ENCODE data around the gene HK3. TPM values are rescaled to one million over a fixed set of nuclear protein-coding genes. Genes with fewer than 3 reads are reported as not detected.

The HK3 gene
- polyA plus RNA-seq, 2 of the 4 experiments (the other 2 are of a cell fraction): 0.04 to 0.12 TPM

DNA sequence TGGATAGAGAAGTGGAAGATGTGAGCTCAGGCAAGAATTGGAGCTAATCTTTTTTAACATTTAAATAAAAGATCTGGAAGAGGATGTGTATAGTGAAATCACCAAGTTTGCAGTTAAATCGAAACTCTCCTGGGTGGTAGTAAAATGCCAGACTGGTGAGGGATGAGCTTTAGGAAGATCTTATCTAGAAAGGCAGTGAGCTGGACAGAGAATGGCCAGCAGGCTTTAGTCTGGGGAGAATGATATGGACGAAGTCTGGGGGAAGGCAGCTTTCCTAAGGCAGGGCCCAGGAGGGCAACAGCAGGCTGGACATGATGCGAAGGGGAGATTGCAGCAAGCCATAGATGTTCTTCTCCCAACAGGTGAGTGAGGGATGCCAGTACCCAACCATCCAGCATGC is 63.2 kb downstream of the HK3 start (continued):
- TF ChIP-seq, protein P1, sequence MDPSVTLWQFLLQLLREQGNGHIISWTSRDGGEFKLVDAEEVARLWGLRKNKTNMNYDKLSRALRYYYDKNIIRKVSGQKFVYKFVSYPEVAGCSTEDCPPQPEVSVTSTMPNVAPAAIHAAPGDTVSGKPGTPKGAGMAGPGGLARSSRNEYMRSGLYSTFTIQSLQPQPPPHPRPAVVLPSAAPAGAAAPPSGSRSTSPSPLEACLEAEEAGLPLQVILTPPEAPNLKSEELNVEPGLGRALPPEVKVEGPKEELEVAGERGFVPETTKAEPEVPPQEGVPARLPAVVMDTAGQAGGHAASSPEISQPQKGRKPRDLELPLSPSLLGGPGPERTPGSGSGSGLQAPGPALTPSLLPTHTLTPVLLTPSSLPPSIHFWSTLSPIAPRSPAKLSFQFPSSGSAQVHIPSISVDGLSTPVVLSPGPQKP (IDR thresholded peaks at IDR 0.05; ENCODE audit: low read depth, low read length): no peak
- TF ChIP-seq TP53 (CRISPR knock-in tag; IDR thresholded peaks at IDR 0.05) (no peak), HMGXB4 (CRISPR knock-in tag; IDR thresholded peaks at IDR 0.05; ENCODE audit: borderline replicate concordance) (no peak), USF2 (IDR thresholded peaks at IDR 0.05) (no peak)

DNA sequence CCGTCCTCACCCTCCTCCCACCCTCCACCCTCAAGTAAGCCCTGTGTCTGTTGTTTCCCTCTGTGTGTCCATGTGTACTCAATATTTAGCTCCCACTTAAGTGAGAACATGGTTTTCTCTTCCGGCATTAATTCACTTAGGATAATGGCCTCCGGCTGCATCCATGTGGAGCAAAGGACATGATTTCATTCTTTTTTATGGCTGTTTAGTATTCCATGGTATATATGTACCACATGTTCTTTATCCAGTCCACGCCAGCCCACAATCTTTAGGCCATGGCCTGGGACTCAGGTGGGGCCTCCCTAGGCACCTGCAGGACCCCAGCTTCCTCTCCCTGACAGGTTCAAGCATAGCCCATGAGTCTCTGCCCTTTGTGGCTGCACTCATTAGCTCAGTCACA is 65.9 kb downstream of the HK3 start:
- ChIA-PET POLR2A (no interaction called here), CTCF (interaction anchor here (0.9 to 2.2 kb wide), 4 partner anchors 20 to 175 kb away, joined by 3 to 11 read pairs (median 4); no protein-coding TSS in a partner anchor)
- 50% methylated on average over 4 of the region's 4 CpGs for WGBS (ENCODE audit: missing lambda C conversion rate)
- no peak for DNase-seq (ENCODE audit: low read depth in 1 of 2, low spot score in 1 of 2)
- Histone ChIP-seq H3K4me2 (no peak overlapping the region), H3K4me3 (no peak overlapping the region), H3K27ac (no peak overlapping the region), H3K9me3 (no peaks in the 10 kb centered on the region), H3K4me1 (no peaks in the 10 kb centered on the region)
- no peak for FAIRE-seq
- TF ChIP-seq RFX5 (IDR thresholded peaks at IDR 0.05) (no peak), EHF (CRISPR knock-in tag; IDR thresholded peaks at IDR 0.05) (no peak), POLR2AphosphoS2 (conservative IDR thresholded peaks at IDR 0.05; ENCODE audit: low read length) (no peak), ESRRA (IDR thresholded peaks at IDR 0.05; ENCODE audit: borderline replicate concordance, low read length) (no peak), HOXA7 (CRISPR knock-in tag; IDR thresholded peaks at IDR 0.05) (no peak), HEYL (CRISPR knock-in tag; IDR thresholded peaks at IDR 0.05) (no peak), BHLHE40 (IDR thresholded peaks at IDR 0.05; ENCODE audit: low read depth, low read length) (no peak), PHF8 (IDR thresholded peaks at IDR 0.05; ENCODE audit: borderline replicate concordance, low read depth) (no peak), CHD2 (IDR thresholded peaks at IDR 0.05; ENCODE audit: low read length, partially characterized antibody) (no peak), NR3C1 (IDR thresholded peaks at IDR 0.05) (no peak), FOXS1 (CRISPR knock-in tag; IDR thresholded peaks at IDR 0.05) (no peak), RARB (CRISPR knock-in tag; IDR thresholded peaks at IDR 0.05) (no peak), JUNB (IDR thresholded peaks at IDR 0.05) (no peak), TFCP2L1 (CRISPR knock-in tag; IDR thresholded peaks at IDR 0.05) (no peak)
- TF ChIP-seq, protein P2, sequence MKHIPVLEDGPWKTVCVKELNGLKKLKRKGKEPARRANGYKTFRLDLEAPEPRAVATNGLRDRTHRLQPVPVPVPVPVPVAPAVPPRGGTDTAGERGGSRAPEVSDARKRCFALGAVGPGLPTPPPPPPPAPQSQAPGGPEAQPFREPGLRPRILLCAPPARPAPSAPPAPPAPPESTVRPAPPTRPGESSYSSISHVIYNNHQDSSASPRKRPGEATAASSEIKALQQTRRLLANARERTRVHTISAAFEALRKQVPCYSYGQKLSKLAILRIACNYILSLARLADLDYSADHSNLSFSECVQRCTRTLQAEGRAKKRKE (CRISPR knock-in tag; IDR thresholded peaks at IDR 0.05; ENCODE audit: low read depth): no peak
- TF ChIP-seq, protein P3, sequence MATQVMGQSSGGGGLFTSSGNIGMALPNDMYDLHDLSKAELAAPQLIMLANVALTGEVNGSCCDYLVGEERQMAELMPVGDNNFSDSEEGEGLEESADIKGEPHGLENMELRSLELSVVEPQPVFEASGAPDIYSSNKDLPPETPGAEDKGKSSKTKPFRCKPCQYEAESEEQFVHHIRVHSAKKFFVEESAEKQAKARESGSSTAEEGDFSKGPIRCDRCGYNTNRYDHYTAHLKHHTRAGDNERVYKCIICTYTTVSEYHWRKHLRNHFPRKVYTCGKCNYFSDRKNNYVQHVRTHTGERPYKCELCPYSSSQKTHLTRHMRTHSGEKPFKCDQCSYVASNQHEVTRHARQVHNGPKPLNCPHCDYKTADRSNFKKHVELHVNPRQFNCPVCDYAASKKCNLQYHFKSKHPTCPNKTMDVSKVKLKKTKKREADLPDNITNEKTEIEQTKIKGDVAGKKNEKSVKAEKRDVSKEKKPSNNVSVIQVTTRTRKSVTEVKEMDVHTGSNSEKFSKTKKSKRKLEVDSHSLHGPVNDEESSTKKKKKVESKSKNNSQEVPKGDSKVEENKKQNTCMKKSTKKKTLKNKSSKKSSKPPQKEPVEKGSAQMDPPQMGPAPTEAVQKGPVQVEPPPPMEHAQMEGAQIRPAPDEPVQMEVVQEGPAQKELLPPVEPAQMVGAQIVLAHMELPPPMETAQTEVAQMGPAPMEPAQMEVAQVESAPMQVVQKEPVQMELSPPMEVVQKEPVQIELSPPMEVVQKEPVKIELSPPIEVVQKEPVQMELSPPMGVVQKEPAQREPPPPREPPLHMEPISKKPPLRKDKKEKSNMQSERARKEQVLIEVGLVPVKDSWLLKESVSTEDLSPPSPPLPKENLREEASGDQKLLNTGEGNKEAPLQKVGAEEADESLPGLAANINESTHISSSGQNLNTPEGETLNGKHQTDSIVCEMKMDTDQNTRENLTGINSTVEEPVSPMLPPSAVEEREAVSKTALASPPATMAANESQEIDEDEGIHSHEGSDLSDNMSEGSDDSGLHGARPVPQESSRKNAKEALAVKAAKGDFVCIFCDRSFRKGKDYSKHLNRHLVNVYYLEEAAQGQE (IDR thresholded peaks at IDR 0.05): no peak
- TF ChIP-seq, protein P4, sequence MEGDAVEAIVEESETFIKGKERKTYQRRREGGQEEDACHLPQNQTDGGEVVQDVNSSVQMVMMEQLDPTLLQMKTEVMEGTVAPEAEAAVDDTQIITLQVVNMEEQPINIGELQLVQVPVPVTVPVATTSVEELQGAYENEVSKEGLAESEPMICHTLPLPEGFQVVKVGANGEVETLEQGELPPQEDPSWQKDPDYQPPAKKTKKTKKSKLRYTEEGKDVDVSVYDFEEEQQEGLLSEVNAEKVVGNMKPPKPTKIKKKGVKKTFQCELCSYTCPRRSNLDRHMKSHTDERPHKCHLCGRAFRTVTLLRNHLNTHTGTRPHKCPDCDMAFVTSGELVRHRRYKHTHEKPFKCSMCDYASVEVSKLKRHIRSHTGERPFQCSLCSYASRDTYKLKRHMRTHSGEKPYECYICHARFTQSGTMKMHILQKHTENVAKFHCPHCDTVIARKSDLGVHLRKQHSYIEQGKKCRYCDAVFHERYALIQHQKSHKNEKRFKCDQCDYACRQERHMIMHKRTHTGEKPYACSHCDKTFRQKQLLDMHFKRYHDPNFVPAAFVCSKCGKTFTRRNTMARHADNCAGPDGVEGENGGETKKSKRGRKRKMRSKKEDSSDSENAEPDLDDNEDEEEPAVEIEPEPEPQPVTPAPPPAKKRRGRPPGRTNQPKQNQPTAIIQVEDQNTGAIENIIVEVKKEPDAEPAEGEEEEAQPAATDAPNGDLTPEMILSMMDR (IDR thresholded peaks at IDR 0.05): no peak
- TF ChIP-seq, protein P1 (IDR thresholded peaks at IDR 0.05; ENCODE audit: low read depth, low read length): no peak
- no peak for ATAC-seq
